Activated naive CD4-positive, alpha-beta T cell treated with anti-CD3 and anti-CD28 coated beads for 36 hours (primary cell): ENCODE measurements around the gene SECTM1. TPM values are rescaled to one million over a fixed set of nuclear protein-coding genes. Genes with fewer than 3 reads are reported as not detected.
"Not testable (repeated sequence)": the region's sequence is repeated elsewhere in the genome, so short reads cannot be mapped to it uniquely, and the experiment has no call there.

Source experiments
- CTCF ChIA-PET: fragments of 350-600 bp; sonication (Branson Sonifier 250); formaldehyde crosslinking; loops from one replicate; lab custom pipeline; 2021; ENCODE audit warnings: antibody characterized with exemption; lab: Charles Lee
- DNase-seq: peaks from one replicate; pipeline ENCODE4 v3.0.0-alpha.2; 2020
- H3K27ac Mint-ChIP-seq: one replicate; pipeline ENCODE4 v1.8.0; 2021; ENCODE audit warnings: mild to moderate bottlenecking, mixed read lengths
- H3K27me3 Mint-ChIP-seq: one replicate; pipeline ENCODE4 v1.8.0; 2021; ENCODE audit warnings: low read depth, mixed read lengths
- H3K36me3 Mint-ChIP-seq: one replicate; pipeline ENCODE4 v1.8.0; 2021; ENCODE audit warnings: low read depth, mixed read lengths
- H3K4me1 Mint-ChIP-seq: one replicate; pipeline ENCODE4 v1.8.0; 2021; ENCODE audit warnings: low read depth, mixed read lengths
- H3K4me3 Mint-ChIP-seq: one replicate; pipeline ENCODE4 v1.8.0; 2021; ENCODE audit warnings: mild to moderate bottlenecking, moderate library complexity, mixed read lengths
- H3K9me3 Mint-ChIP-seq: one replicate; pipeline ENCODE4 v1.8.0; 2021; ENCODE audit warnings: mixed read lengths
- intact Hi-C: fragments of 100-400 bp; cut with micrococcal nuclease; formaldehyde crosslinking; loops from one replicate; pipeline ENCODE4 v1.15.1; 2023
- total RNA-seq, 2 experiments: library from RNA; stranded (reverse); gene quantifications; one replicate each; pipeline ENCODE4 v1.2.3, GENCODE V29; 2021

The SECTM1 gene
- 1 to 10 TPM; 2.8 to 3.8 TPM for total RNA-seq

GRCh38 chr17:82333279-82334171 is at the start of gene SECTM1:
Gene SECTM1, minus strand, starts transcription at chr17:82333766. Its CDS starts 6,526 bp downstream, at chr17:82327240.
- CTCF ChIA-PET: interaction anchor here (0.6 to 1.4 kb wide), 6 partner anchors 12 to 471 kb away, joined by 3 to 5 read pairs (median 3); partner anchors contain the start of gene CCDC57
- intact Hi-C loops: no loop called here

GRCh38 chr17:82382933-82383255 is 49.3 kb upstream of the SECTM1 start:
- Mint-ChIP-seq H3K4me3 (no peak overlapping the region), H3K27ac (no peak overlapping the region), H3K27me3 (peaks cover 16% of the 10 kb centered on the region), H3K9me3 (no peaks in the 10 kb centered on the region), H3K4me1 (peaks cover 8% of the 10 kb centered on the region), H3K36me3 (no peaks in the 10 kb centered on the region)
- DNase-seq: no peak
- intact Hi-C loops: no loop called here
- CTCF ChIA-PET: no interaction called here

More at GRCh38 chr17:82333279-82334171, at the start of gene SECTM1:
- Mint-ChIP-seq H3K4me1 (peaks cover 27% of the 10 kb centered on the region), H3K4me3 (peak within 1 kb of the TSS; percentile 75), H3K9me3 (no peaks in the 10 kb centered on the region), H3K27ac (no peak within 1 kb of the TSS), H3K36me3 (no peaks in the 10 kb centered on the region), H3K27me3 (no peaks in the 10 kb centered on the region)
- DNase-seq: no peak

DNA sequence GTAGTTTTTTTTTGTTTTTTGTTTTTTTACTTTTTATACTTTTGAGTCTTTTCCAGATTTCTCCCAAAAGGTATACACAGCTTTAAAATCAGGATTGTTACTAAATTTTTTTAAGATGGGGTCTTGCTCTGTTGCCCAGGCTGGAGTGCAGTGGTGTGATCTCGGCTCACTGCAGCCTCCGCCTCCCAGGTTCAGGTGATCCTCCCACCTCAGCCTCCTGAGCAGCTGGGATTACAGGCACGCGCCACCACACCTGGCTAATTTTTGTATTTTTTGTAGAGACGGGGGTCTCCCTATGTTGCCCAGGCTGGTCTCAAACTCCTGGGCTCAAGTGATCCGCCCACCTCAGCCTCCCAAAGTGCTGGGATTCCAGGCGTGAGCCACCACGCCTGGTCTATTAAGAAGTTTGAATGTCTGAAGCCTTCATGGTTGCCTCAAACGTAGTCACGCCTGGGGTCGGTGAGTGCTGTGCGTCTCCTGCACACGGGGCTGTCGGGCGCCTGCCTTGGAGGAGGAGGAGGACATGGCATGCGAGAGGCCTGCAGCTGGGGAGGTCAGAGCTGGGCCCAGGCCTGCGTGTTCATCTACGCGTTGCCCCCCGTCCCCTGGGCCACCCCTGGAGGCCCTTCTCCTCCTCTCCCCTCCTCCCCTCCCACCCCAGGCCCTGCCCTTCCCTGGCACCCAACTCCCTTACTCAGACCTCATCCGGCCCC is 48.8 kb upstream of the SECTM1 start:
- H3K36me3 Mint-ChIP-seq, CTCF ChIA-PET, DNase-seq, H3K27ac Mint-ChIP-seq, H3K4me1 Mint-ChIP-seq, H3K4me3 Mint-ChIP-seq, H3K9me3 Mint-ChIP-seq, intact Hi-C loops: not testable (repeated sequence)
- H3K27me3 Mint-ChIP-seq: peaks cover 16% of the 10 kb centered on the region

DNA sequence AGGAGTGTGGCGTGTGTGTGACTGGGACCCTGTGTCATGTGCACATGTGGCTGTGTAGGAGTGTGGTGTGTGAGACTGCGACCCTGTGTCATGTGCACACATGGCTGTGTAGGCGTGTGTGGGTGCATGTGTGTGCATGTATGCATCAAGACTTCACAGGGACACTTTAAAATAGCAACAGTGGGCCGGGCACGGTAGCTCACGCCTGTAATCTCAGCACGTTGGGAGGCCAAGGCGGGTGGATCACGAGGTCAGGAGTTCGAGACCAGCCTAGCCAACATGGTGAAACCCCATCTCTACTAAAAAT is 48.1 kb upstream of the SECTM1 start:
- H3K9me3 Mint-ChIP-seq, CTCF ChIA-PET, DNase-seq, H3K4me1 Mint-ChIP-seq, H3K36me3 Mint-ChIP-seq, H3K27ac Mint-ChIP-seq, H3K4me3 Mint-ChIP-seq, intact Hi-C loops: not testable (repeated sequence)
- H3K27me3 Mint-ChIP-seq: peaks cover 16% of the 10 kb centered on the region

DNA sequence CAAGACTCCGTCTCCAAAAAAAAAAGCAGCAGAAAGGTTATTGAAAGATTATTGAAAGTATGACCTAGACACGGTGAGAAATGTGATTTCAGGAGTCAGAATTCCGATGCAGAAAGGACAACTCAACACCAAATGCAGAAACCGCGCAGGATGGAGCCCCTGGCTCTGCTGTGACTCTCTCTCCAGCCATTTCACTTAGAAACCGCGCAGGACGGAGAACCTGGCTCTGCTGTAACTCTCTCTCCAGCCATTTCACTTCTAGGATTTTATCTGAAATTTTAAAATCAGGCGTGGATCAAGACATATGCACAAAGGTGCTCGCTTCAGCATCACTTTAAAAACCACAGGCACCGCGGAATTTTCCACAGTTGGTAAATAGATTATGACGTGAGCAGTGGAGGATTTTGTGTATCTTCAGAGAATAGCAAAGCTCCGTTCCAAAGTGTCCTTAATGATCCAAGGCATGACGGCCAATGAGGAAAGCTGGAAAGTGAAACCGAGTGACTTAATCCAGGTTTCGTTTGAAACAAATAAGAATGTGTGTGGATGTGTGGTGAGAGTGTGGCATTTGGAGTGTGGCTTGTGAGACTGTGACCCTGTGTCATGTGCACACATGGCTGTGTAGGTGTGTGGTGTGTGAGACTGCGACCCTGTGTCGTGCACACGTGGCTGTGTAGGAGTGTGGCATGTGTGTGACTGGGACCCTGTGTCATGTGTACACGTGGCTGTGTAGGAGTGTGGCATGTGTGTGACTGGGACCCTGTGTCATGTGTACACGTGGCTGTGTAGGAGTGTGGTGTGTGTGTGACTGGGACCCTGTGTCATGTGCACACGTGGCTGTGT is 47.5 kb upstream of the SECTM1 start:
- no peak overlapping the region for H3K4me3 Mint-ChIP-seq
- intact Hi-C loops: no loop called here
- CTCF ChIA-PET: interaction anchor here (0.7 kb wide), 1 partner anchor 453 kb away, joined by 3 read pairs; no protein-coding TSS in a partner anchor
- no peak overlapping the region for H3K27ac Mint-ChIP-seq
- no peaks in the 10 kb centered on the region for H3K9me3 Mint-ChIP-seq
- DNase-seq: no peak
- H3K4me1 Mint-ChIP-seq: peaks cover 2% of the 10 kb centered on the region
- H3K27me3 Mint-ChIP-seq: peaks cover 20% of the 10 kb centered on the region
- no peaks in the 10 kb centered on the region for H3K36me3 Mint-ChIP-seq

DNA sequence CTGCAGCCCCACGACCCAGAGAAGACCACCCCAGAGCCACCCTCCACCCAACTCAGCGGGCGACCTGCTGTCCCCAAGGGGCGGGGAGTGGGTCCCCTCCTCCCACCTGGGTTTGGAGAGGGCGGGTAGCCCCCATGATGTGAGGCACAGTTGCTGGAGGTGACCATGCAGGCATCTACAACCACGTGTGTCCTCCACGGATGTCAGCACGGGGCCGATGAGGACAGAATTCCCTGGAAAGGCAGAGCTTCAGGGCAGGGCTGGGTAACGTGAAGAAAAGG is 45.1 kb upstream of the SECTM1 start:
- intact Hi-C loops: no loop called here
- CTCF ChIA-PET: interaction anchor here (1.3 kb wide), 1 partner anchor 35 kb away, joined by 5 read pairs; no protein-coding TSS in a partner anchor
- no peaks in the 10 kb centered on the region for H3K9me3 Mint-ChIP-seq
- H3K27ac Mint-ChIP-seq: no peak overlapping the region
- H3K4me3 Mint-ChIP-seq: no peak overlapping the region
- no peaks in the 10 kb centered on the region for H3K36me3 Mint-ChIP-seq
- peaks cover 28% of the 10 kb centered on the region for H3K27me3 Mint-ChIP-seq
- peaks cover 2% of the 10 kb centered on the region for H3K4me1 Mint-ChIP-seq
- no peak for DNase-seq

- Mint-ChIP-seq H3K9me3 (no peaks in the 10 kb centered on the region), H3K27me3 (peaks cover 32% of the 10 kb centered on the region), H3K27ac (no peak overlapping the region), H3K4me3 (no peak overlapping the region), H3K36me3 (no peaks in the 10 kb centered on the region), H3K4me1 (peaks cover 2% of the 10 kb centered on the region)
- no peak for DNase-seq
- CTCF ChIA-PET: interaction anchor here (0.6 to 1.3 kb wide), 3 partner anchors 21 to 106 kb away, joined by 3 to 5 read pairs (median 3); no protein-coding TSS in a partner anchor
- intact Hi-C loops: no loop called here
Observed at GRCh38 chr17:82377924-82378740, 44.6 kb upstream of the SECTM1 start.

- Mint-ChIP-seq H3K4me1 (peaks cover 10% of the 10 kb centered on the region), H3K27me3 (peaks cover 40% of the 10 kb centered on the region)
- CTCF ChIA-PET: interaction anchor here (0.6 to 0.7 kb wide), 2 partner anchors 22 to 105 kb away, joined by 3 read pairs; no protein-coding TSS in a partner anchor
- H3K4me3 Mint-ChIP-seq, H3K27ac Mint-ChIP-seq, H3K9me3 Mint-ChIP-seq, H3K36me3 Mint-ChIP-seq, DNase-seq, intact Hi-C loops: not testable (repeated sequence)
Observed at GRCh38 chr17:82377294-82377693, 43.7 kb upstream of the SECTM1 start.

- H3K36me3 Mint-ChIP-seq: no peaks in the 10 kb centered on the region
- no peaks in the 10 kb centered on the region for H3K9me3 Mint-ChIP-seq
- intact Hi-C loops: no loop called here
- no peak overlapping the region for H3K4me3 Mint-ChIP-seq
- CTCF ChIA-PET: no interaction called here
- no peak overlapping the region for H3K27ac Mint-ChIP-seq
- DNase-seq: no peak
- H3K27me3 Mint-ChIP-seq: peaks cover 37% of the 10 kb centered on the region
- peaks cover 12% of the 10 kb centered on the region for H3K4me1 Mint-ChIP-seq
Observed at GRCh38 chr17:82376042-82376730, 42.6 kb upstream of the SECTM1 start.

- Mint-ChIP-seq H3K4me1 (peaks cover 18% of the 10 kb centered on the region), H3K4me3 (no peak overlapping the region), H3K27me3 (peaks cover 42% of the 10 kb centered on the region), H3K9me3 (no peaks in the 10 kb centered on the region), H3K27ac (no peak overlapping the region), H3K36me3 (no peaks in the 10 kb centered on the region)
- CTCF ChIA-PET: no interaction called here
- DNase-seq: no peak
- intact Hi-C loops: no loop called here
Observed at GRCh38 chr17:82375359-82376041, 41.9 kb upstream of the SECTM1 start.
